Measurements from ENCODE around the gene POLG.

GRCh38 chr15:89370120-89370977, 35.7 kb upstream of the POLG start:
- TF ChIP-seq, protein P1, sequence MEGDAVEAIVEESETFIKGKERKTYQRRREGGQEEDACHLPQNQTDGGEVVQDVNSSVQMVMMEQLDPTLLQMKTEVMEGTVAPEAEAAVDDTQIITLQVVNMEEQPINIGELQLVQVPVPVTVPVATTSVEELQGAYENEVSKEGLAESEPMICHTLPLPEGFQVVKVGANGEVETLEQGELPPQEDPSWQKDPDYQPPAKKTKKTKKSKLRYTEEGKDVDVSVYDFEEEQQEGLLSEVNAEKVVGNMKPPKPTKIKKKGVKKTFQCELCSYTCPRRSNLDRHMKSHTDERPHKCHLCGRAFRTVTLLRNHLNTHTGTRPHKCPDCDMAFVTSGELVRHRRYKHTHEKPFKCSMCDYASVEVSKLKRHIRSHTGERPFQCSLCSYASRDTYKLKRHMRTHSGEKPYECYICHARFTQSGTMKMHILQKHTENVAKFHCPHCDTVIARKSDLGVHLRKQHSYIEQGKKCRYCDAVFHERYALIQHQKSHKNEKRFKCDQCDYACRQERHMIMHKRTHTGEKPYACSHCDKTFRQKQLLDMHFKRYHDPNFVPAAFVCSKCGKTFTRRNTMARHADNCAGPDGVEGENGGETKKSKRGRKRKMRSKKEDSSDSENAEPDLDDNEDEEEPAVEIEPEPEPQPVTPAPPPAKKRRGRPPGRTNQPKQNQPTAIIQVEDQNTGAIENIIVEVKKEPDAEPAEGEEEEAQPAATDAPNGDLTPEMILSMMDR (conservative IDR thresholded peaks at IDR 0.05): no peak
- no peak for TF ChIP-seq ZFX (IDR thresholded peaks at IDR 0.05)

All from C4-2B (cell line).